WTC11 (cell line): ENCODE data around the gene MAP4K4. TPM values are rescaled to one million over a fixed set of nuclear protein-coding genes. Genes with fewer than 3 reads are reported as not detected.

Experiments used
- ATAC-seq: fragments of 200-7000 bp; cut with Tn5 transposase; 2 replicates; pipeline ENCODE4 v1.10.0; 2021; ENCODE audit warnings: mild to moderate bottlenecking, moderate library complexity
- CTCF ChIA-PET: fragments of 300-600 bp; sonication (Branson Sonifier 250); formaldehyde crosslinking; loops from one replicate; lab custom pipeline; 2021; ENCODE audit warnings: antibody characterized with exemption; lab: Charles Lee
- POLR2A ChIA-PET: fragments of 350-600 bp; sonication (Branson Sonifier 250); formaldehyde crosslinking; loops from one replicate; lab custom pipeline; 2021; ENCODE audit warnings: antibody characterized with exemption; lab: Charles Lee
- DNase-seq: peaks from one replicate; pipeline ENCODE4 v3.0.0; 2021; ENCODE audit warnings: low spot score
- H3K27ac Mint-ChIP-seq: 2 replicates; pipeline ENCODE4 v1.8.0; 2021; ENCODE audit warnings: mixed read lengths
- H3K27me3 Mint-ChIP-seq: 2 replicates; pipeline ENCODE4 v1.8.0; 2021; ENCODE audit warnings: low read depth, mild to moderate bottlenecking, moderate library complexity, mixed read lengths
- H3K36me3 Mint-ChIP-seq: 2 replicates; pipeline ENCODE4 v1.8.0; 2021; ENCODE audit warnings: mixed read lengths
- H3K4me1 Mint-ChIP-seq: 2 replicates; pipeline ENCODE4 v1.8.0; 2022; ENCODE audit warnings: mixed read lengths
- H3K4me3 Mint-ChIP-seq: 2 replicates; pipeline ENCODE4 v1.8.0; 2021; ENCODE audit warnings: mild to moderate bottlenecking, moderate library complexity, mixed read lengths
- H3K9me3 Mint-ChIP-seq: 2 replicates; pipeline ENCODE4 v1.8.0; 2021; ENCODE audit warnings: mixed read lengths
- CREB1 ChIP-seq: sonication (generic); formaldehyde crosslinking; IDR thresholded peaks from 2 replicates; pipeline ENCODE4 v1.8.0; 2023; ENCODE audit warnings: mild to moderate bottlenecking, missing genetic modification reagents
- CREM ChIP-seq: sonication (generic); formaldehyde crosslinking; IDR thresholded peaks from 2 replicates; pipeline ENCODE4 v1.8.1; 2022; ENCODE audit warnings: mild to moderate bottlenecking, missing genetic modification reagents, moderate library complexity
- ESRRA ChIP-seq: sonication (generic); formaldehyde crosslinking; IDR thresholded peaks from 2 replicates; pipeline ENCODE4 v1.8.1; 2022; ENCODE audit warnings: mild to moderate bottlenecking, missing genetic modification reagents, borderline replicate concordance
- GRHL2 ChIP-seq: fragments of 250-450 bp; sonication (Bioruptor Pico); IDR thresholded peaks from 2 replicates; pipeline ENCODE4 v1.8.0; 2022; ENCODE audit warnings: mild to moderate bottlenecking, moderate library complexity; ENCODE audit not compliant: insufficient replicate concordance, severe bottlenecking
- HMGA2 ChIP-seq: fragments of 250-450 bp; sonication (Bioruptor Pico); IDR thresholded peaks from 2 replicates; pipeline ENCODE4 v1.4.0; 2021; ENCODE audit warnings: mild to moderate bottlenecking, moderate library complexity
- JUN ChIP-seq: sonication (generic); formaldehyde crosslinking; IDR thresholded peaks from 2 replicates; pipeline ENCODE4 v1.8.0; 2023; ENCODE audit warnings: mild to moderate bottlenecking, missing genetic modification reagents
- NR2C2 ChIP-seq: sonication (generic); formaldehyde crosslinking; IDR thresholded peaks from 2 replicates; pipeline ENCODE4 v1.8.0; 2022; ENCODE audit warnings: mild to moderate bottlenecking, missing genetic modification reagents
- SMAD3 ChIP-seq: sonication (generic); formaldehyde crosslinking; IDR thresholded peaks from 2 replicates; pipeline ENCODE4 v1.8.0; 2022; ENCODE audit warnings: missing genetic modification reagents, mild to moderate bottlenecking, borderline replicate concordance
- SOX15 ChIP-seq: fragments of 250-450 bp; sonication (Bioruptor Pico); IDR thresholded peaks from 2 replicates; pipeline ENCODE4 v1.9.0; 2021; ENCODE audit warnings: mild to moderate bottlenecking
- SP1 ChIP-seq: sonication (generic); formaldehyde crosslinking; conservative IDR thresholded peaks from 2 replicates; pipeline ENCODE4 v1.8.1; 2022; ENCODE audit warnings: missing genetic modification reagents
- ZNF263 ChIP-seq: sonication (generic); formaldehyde crosslinking; IDR thresholded peaks from 2 replicates; pipeline ENCODE4 v1.8.1; 2022; ENCODE audit warnings: low read depth, mild to moderate bottlenecking, moderate library complexity, missing genetic modification reagents
- ZNF423 ChIP-seq: fragments of 250-450 bp; sonication (Bioruptor Pico); IDR thresholded peaks from 2 replicates; pipeline ENCODE4 v2.1.2; 2022; ENCODE audit warnings: mild to moderate bottlenecking, moderate library complexity
- ZNF671 ChIP-seq: fragments of 250-450 bp; sonication (Bioruptor Pico); IDR thresholded peaks from 2 replicates; pipeline ENCODE4 v1.8.0; 2021; ENCODE audit warnings: mild to moderate bottlenecking
- total RNA-seq: library from RNA; stranded (reverse); gene quantifications from 3 replicates; pipeline ENCODE4 v1.2.3, GENCODE V29; 2021
- TF ChIP-seq, protein P1 (sequence below): fragments of 250-450 bp; sonication (Bioruptor Pico); conservative IDR thresholded peaks from 2 replicates; pipeline ENCODE4 v1.9.0; 2021; ENCODE audit warnings: mild to moderate bottlenecking
- TF ChIP-seq, protein P2 (sequence below): sonication (generic); formaldehyde crosslinking; IDR thresholded peaks from 2 replicates; pipeline ENCODE4 v1.8.0; 2023; ENCODE audit warnings: missing genetic modification reagents, mild to moderate bottlenecking, borderline replicate concordance
- TF ChIP-seq, protein P3 (sequence below): fragments of 250-450 bp; sonication (Bioruptor Pico); IDR thresholded peaks from 2 replicates; pipeline ENCODE4 v1.9.0; 2021; ENCODE audit warnings: mild to moderate bottlenecking
- TF ChIP-seq, protein P4 (sequence below): fragments of 250-450 bp; sonication (Bioruptor Pico); IDR thresholded peaks from 2 replicates; pipeline ENCODE4 v2.1.2; 2022; ENCODE audit warnings: mild to moderate bottlenecking, moderate library complexity
- TF ChIP-seq, protein P5 (sequence below): sonication (generic); formaldehyde crosslinking; conservative IDR thresholded peaks from 2 replicates; pipeline ENCODE4 v1.8.1; 2022; ENCODE audit warnings: mild to moderate bottlenecking, missing genetic modification reagents
- TF ChIP-seq, protein P6 (sequence below): sonication (generic); formaldehyde crosslinking; IDR thresholded peaks from 2 replicates; pipeline ENCODE4 v1.8.0; 2022; ENCODE audit warnings: mild to moderate bottlenecking, missing genetic modification reagents

The MAP4K4 gene
- total RNA-seq, 1 experiment from 2014 or later: 112 TPM

DNA sequence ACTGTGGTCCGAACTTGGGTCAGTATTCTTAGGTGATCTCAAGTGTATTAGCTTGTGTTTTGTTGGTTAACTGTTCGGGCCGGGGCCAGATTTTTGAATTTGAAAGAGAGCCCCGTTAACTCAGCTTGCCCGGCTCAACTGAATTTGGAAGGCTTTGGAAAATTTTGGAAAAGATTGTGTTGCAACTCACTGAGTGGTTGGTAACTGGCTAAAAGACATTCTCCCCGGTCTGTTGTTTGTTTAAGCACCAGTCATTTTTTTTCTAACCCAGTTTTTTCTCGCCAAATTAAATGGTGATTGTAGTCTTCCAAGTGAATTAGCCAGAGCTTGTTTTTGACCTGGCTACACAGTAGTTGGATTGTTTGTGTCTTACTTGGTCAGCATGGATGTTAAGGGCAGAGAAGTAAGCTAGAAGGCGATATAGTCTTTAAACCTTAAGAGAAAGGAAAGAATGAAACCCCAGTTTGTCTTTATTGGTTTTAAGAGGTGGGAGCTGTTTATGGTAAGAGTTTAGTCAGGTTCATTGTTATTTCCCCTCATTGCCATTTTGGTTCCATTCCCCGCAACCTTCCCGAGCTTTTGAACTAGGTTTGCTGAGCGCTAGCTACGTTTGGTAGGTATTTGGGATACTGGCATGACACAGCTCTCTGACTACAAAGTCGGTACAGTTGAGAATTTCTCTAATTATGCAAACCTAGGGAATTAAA lies 2.4 kb downstream of the MAP4K4 start:
- H3K36me3 Mint-ChIP-seq: peaks cover 18% of the 10 kb centered on the region
- ChIA-PET CTCF (interaction anchor here (0.7 to 2.0 kb wide), 7 partner anchors 11 to 282 kb away, joined by 3 to 8 read pairs (median 3); no protein-coding TSS in a partner anchor), POLR2A (interaction anchor here (0.6 kb wide), 1 partner anchor 573 kb away, joined by 4 read pairs; no protein-coding TSS in a partner anchor)
- no peak overlapping the region for H3K27ac Mint-ChIP-seq
- peaks cover 6% of the 10 kb centered on the region for H3K9me3 Mint-ChIP-seq
- H3K27me3 Mint-ChIP-seq: no peaks in the 10 kb centered on the region
- H3K4me3 Mint-ChIP-seq: no peak overlapping the region
- ATAC-seq (no peak), DNase-seq (no peak)
- TF ChIP-seq ZNF671 (CRISPR knock-in tag) (no peak), NR2C2 (no peak), SP1 (CRISPR knock-in tag) (no peak), SOX15 (no peak), HMGA2 (CRISPR knock-in tag) (no peak), GRHL2 (CRISPR knock-in tag) (no peak), SMAD3 (CRISPR knock-in tag) (no peak), ZNF423 (no peak), CREM (no peak), CREB1 (no peak), ZNF263 (CRISPR knock-in tag) (no peak), JUN (no peak), ESRRA (CRISPR knock-in tag) (no peak)
- TF ChIP-seq, protein P1, sequence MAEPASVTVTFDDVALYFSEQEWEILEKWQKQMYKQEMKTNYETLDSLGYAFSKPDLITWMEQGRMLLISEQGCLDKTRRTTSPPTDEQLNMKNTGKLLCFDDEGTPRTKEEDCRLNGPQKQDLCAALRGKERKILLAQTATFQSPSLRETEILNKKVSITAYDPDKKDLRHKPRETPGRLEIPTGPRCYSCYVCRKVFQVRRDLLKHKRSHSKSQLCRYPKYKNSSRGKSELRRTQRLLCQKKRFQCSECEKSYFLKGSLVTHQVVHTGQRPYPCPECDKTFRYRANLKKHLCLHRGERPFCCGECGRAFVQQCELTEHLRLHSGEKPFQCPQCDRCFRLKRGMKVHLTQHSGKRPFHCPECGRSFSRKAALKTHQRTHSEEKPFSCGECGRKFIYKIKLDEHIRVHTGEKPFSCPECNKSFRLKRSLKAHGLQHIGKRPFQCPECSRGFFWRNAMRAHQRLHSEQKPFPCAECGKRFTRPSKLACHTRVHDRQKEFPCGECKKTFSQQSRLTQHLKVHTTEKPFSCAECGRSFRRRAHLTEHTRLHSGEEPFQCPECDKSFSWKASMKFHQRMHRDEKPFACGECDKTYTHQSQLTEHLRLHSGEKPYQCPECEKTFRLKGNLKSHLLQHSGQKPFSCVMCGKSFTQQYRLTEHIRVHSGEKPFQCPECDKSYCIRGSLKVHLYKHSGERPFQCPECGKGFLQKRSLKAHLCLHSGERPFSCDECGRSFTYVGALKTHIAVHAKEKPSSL (CRISPR knock-in tag): no peak
- TF ChIP-seq, protein P2, sequence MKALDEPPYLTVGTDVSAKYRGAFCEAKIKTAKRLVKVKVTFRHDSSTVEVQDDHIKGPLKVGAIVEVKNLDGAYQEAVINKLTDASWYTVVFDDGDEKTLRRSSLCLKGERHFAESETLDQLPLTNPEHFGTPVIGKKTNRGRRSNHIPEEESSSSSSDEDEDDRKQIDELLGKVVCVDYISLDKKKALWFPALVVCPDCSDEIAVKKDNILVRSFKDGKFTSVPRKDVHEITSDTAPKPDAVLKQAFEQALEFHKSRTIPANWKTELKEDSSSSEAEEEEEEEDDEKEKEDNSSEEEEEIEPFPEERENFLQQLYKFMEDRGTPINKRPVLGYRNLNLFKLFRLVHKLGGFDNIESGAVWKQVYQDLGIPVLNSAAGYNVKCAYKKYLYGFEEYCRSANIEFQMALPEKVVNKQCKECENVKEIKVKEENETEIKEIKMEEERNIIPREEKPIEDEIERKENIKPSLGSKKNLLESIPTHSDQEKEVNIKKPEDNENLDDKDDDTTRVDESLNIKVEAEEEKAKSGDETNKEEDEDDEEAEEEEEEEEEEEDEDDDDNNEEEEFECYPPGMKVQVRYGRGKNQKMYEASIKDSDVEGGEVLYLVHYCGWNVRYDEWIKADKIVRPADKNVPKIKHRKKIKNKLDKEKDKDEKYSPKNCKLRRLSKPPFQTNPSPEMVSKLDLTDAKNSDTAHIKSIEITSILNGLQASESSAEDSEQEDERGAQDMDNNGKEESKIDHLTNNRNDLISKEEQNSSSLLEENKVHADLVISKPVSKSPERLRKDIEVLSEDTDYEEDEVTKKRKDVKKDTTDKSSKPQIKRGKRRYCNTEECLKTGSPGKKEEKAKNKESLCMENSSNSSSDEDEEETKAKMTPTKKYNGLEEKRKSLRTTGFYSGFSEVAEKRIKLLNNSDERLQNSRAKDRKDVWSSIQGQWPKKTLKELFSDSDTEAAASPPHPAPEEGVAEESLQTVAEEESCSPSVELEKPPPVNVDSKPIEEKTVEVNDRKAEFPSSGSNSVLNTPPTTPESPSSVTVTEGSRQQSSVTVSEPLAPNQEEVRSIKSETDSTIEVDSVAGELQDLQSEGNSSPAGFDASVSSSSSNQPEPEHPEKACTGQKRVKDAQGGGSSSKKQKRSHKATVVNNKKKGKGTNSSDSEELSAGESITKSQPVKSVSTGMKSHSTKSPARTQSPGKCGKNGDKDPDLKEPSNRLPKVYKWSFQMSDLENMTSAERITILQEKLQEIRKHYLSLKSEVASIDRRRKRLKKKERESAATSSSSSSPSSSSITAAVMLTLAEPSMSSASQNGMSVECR (CRISPR knock-in tag): no peak
- TF ChIP-seq, protein P3, sequence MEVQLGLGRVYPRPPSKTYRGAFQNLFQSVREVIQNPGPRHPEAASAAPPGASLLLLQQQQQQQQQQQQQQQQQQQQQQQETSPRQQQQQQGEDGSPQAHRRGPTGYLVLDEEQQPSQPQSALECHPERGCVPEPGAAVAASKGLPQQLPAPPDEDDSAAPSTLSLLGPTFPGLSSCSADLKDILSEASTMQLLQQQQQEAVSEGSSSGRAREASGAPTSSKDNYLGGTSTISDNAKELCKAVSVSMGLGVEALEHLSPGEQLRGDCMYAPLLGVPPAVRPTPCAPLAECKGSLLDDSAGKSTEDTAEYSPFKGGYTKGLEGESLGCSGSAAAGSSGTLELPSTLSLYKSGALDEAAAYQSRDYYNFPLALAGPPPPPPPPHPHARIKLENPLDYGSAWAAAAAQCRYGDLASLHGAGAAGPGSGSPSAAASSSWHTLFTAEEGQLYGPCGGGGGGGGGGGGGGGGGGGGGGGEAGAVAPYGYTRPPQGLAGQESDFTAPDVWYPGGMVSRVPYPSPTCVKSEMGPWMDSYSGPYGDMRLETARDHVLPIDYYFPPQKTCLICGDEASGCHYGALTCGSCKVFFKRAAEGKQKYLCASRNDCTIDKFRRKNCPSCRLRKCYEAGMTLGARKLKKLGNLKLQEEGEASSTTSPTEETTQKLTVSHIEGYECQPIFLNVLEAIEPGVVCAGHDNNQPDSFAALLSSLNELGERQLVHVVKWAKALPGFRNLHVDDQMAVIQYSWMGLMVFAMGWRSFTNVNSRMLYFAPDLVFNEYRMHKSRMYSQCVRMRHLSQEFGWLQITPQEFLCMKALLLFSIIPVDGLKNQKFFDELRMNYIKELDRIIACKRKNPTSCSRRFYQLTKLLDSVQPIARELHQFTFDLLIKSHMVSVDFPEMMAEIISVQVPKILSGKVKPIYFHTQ (CRISPR knock-in tag): no peak
- TF ChIP-seq, protein P4, sequence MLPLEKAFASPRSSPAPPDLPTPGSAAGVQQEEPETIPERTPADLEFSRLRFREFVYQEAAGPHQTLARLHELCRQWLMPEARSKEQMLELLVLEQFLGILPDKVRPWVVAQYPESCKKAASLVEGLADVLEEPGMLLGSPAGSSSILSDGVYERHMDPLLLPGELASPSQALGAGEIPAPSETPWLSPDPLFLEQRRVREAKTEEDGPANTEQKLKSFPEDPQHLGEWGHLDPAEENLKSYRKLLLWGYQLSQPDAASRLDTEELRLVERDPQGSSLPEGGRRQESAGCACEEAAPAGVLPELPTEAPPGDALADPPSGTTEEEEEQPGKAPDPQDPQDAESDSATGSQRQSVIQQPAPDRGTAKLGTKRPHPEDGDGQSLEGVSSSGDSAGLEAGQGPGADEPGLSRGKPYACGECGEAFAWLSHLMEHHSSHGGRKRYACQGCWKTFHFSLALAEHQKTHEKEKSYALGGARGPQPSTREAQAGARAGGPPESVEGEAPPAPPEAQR (CRISPR knock-in tag): no peak
- TF ChIP-seq, protein P5, sequence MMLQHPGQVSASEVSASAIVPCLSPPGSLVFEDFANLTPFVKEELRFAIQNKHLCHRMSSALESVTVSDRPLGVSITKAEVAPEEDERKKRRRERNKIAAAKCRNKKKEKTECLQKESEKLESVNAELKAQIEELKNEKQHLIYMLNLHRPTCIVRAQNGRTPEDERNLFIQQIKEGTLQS (CRISPR knock-in tag): no peak
- TF ChIP-seq, protein P6, sequence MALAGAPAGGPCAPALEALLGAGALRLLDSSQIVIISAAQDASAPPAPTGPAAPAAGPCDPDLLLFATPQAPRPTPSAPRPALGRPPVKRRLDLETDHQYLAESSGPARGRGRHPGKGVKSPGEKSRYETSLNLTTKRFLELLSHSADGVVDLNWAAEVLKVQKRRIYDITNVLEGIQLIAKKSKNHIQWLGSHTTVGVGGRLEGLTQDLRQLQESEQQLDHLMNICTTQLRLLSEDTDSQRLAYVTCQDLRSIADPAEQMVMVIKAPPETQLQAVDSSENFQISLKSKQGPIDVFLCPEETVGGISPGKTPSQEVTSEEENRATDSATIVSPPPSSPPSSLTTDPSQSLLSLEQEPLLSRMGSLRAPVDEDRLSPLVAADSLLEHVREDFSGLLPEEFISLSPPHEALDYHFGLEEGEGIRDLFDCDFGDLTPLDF (CRISPR knock-in tag): no peak
- H3K4me1 Mint-ChIP-seq: peaks cover 28% of the 10 kb centered on the region
